NCI-H2227 (cell line): ENCODE results near the gene PES1.
A peak's percentile ranks its signal among the peaks of the same experiment; 100 is the strongest.
"Not testable (repeated sequence)": the region's sequence is repeated elsewhere in the genome, so short reads cannot be mapped to it uniquely, and the experiment has no call there.

Experiments
- DNase-seq: peaks from one replicate; lab custom pipeline; 2025; ENCODE audit not compliant: unreplicated experiment; lab: John Stamatoyannopoulos, UW

The PES1 gene

GRCh38 chr22:30609260-30610185 is 17.8 kb upstream of the PES1 start:
- peak; percentile 4 for DNase-seq

GRCh38 chr22:30607939-30608338 is 16.2 kb upstream of the PES1 start:
- DNase-seq, result no peak

- no peak for DNase-seq
Observed at GRCh38 chr22:30607300-30607930, 15.7 kb upstream of the PES1 start.

- DNase-seq, result peak; percentile 74
Observed at GRCh38 chr22:30606455-30607299, 15.0 kb upstream of the PES1 start, which contains the start of gene TCN2. Gene TCN2, plus strand, starts transcription at chr22:30607174. Its CDS starts 158 bp downstream, at chr22:30607332.

- DNase-seq, result peak; percentile 55
Observed at GRCh38 chr22:30605449-30606110, 13.9 kb upstream of the PES1 start.

GRCh38 chr22:30604723-30605122 is 13.0 kb upstream of the PES1 start:
- no peak for DNase-seq

GRCh38 chr22:30603801-30604200 is 12.1 kb upstream of the PES1 start:
- DNase-seq, result no peak

GRCh38 chr22:30602049-30602448 is 10.3 kb upstream of the PES1 start:
- no peak for DNase-seq

GRCh38 chr22:30601464-30601863 is 9.8 kb upstream of the PES1 start:
- no peak for DNase-seq

GRCh38 chr22:30600921-30601320 is 9.2 kb upstream of the PES1 start:
- DNase-seq, result peak; percentile 3

GRCh38 chr22:30598986-30599385 is 7.3 kb upstream of the PES1 start:
- DNase-seq, result no peak

- DNase-seq, result peak; percentile 45
Observed at GRCh38 chr22:30596886-30597285, 5.2 kb upstream of the PES1 start.

GRCh38 chr22:30596199-30596598 is 4.5 kb upstream of the PES1 start:
- DNase-seq, result no peak

GRCh38 chr22:30592360-30592713 is 627 bp upstream of the PES1 start:
- DNase-seq, result not testable (repeated sequence)

GRCh38 chr22:30591191-30591587 is 521 bp downstream of the PES1 start:
- no peak for DNase-seq

- no peak for DNase-seq
Observed at GRCh38 chr22:30586414-30586813, 5.3 kb downstream of the PES1 start.

GRCh38 chr22:30584441-30584840 is 7.3 kb downstream of the PES1 start:
- DNase-seq, result no peak

- DNase-seq, result no peak
Observed at GRCh38 chr22:30582788-30583545, 8.7 kb downstream of the PES1 start.

GRCh38 chr22:30582051-30582450 is 9.7 kb downstream of the PES1 start:
- no peak for DNase-seq

- no peak for DNase-seq
Observed at GRCh38 chr22:30580896-30581295, 10.8 kb downstream of the PES1 start.
